Upper lobe of left lung (tissue), 4 donors: ENCODE data around the gene PXDN.

Experiments
- POLR2AphosphoS5 ChIP-seq, 2 donors: sonication (generic); formaldehyde crosslinking; IDR thresholded peaks; one replicate each; pipeline ENCODE4 v1.5.1; 2017; ENCODE audit warnings: antibody characterized with exemption in 2 of 2
- TF ChIP-seq, protein P1 (sequence below), 6 experiments: fragments of 450-650 bp in 4 of 6; fragments of 200-600 bp in 2 of 6; sonication (generic) in 2 of 6; IDR thresholded peaks; one replicate each; pipeline ENCODE4 v1.5.1; 2016 to 2019; ENCODE audit warnings: antibody characterized with exemption in 6 of 6

DNA sequence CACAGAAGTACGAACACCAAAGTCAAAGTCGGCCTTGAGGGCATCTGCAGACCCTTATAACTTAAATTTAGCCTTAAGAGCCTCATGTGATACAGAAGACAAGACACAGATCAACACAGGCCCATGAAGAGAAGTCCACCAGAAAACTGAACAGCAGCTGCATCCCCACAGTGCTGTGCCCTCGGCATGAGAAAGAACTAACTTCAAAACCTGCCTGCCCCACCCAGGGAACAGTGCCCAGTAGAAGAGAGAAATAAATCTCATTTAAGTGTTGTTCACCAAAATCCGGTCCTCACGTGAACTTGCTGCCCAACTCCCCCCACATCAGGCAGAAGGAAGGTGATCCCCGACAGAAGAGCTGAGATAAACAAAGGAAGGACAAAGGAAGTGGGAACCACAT, 73.7 kb downstream of the PXDN start:
- TF ChIP-seq, protein P1, sequence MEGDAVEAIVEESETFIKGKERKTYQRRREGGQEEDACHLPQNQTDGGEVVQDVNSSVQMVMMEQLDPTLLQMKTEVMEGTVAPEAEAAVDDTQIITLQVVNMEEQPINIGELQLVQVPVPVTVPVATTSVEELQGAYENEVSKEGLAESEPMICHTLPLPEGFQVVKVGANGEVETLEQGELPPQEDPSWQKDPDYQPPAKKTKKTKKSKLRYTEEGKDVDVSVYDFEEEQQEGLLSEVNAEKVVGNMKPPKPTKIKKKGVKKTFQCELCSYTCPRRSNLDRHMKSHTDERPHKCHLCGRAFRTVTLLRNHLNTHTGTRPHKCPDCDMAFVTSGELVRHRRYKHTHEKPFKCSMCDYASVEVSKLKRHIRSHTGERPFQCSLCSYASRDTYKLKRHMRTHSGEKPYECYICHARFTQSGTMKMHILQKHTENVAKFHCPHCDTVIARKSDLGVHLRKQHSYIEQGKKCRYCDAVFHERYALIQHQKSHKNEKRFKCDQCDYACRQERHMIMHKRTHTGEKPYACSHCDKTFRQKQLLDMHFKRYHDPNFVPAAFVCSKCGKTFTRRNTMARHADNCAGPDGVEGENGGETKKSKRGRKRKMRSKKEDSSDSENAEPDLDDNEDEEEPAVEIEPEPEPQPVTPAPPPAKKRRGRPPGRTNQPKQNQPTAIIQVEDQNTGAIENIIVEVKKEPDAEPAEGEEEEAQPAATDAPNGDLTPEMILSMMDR (IDR thresholded peaks at IDR 0.05), result no peak
- no peak for TF ChIP-seq POLR2AphosphoS5 (IDR thresholded peaks at IDR 0.05)
